ENCODE results near the gene RHBDL1. TPM values are rescaled to one million over a fixed set of nuclear protein-coding genes. Genes with fewer than 3 reads are reported as not detected.

The RHBDL1 gene
- total RNA-seq, 1 donor from 2014 or later, result 3.0 TPM

GRCh38 chr16:705431-706188, 30.1 kb downstream of the RHBDL1 start, which contains the start of gene FBXL16:
Gene FBXL16 (minus strand): TSS chr16:705801. CDS start chr16:697405, 8,396 bp downstream.
- Mint-ChIP-seq H3K27ac (ENCODE audit: unreplicated experiment) (no peak within 1 kb of the TSS), H3K9me3 (ENCODE audit: low read depth) (no peaks in the 10 kb centered on the region), H3K36me3 (ENCODE audit: low read depth) (peaks cover 1% of the 10 kb centered on the region), H3K4me3 (ENCODE audit: unreplicated experiment) (peak within 1 kb of the TSS; percentile 22), H3K4me1 (ENCODE audit: low read depth) (peaks cover 6% of the 10 kb centered on the region), H3K27me3 (ENCODE audit: low read depth) (peaks cover 43% of the 10 kb centered on the region)
- no peak for DNase-seq (ENCODE audit: low spot score)
- no peak for TF ChIP-seq CTCF (IDR thresholded peaks at IDR 0.05)

- no peak for TF ChIP-seq CTCF (IDR thresholded peaks at IDR 0.05)
- H3K27ac Mint-ChIP-seq (ENCODE audit: unreplicated experiment), result no peak overlapping the region
- peaks cover 1% of the 10 kb centered on the region for H3K36me3 Mint-ChIP-seq (ENCODE audit: low read depth)
- no peaks in the 10 kb centered on the region for H3K9me3 Mint-ChIP-seq (ENCODE audit: low read depth)
- H3K4me1 Mint-ChIP-seq (ENCODE audit: low read depth), result peaks cover 6% of the 10 kb centered on the region
- DNase-seq (ENCODE audit: low spot score), result no peak
- H3K4me3 Mint-ChIP-seq (ENCODE audit: unreplicated experiment), result peak overlapping the region; percentile 22
- H3K27me3 Mint-ChIP-seq (ENCODE audit: low read depth), result peaks cover 43% of the 10 kb centered on the region
Observed at GRCh38 chr16:706189-707061, 31.0 kb downstream of the RHBDL1 start.

- Mint-ChIP-seq H3K27ac (ENCODE audit: unreplicated experiment) (no peak overlapping the region), H3K4me1 (ENCODE audit: low read depth) (peaks cover 6% of the 10 kb centered on the region), H3K27me3 (ENCODE audit: low read depth) (peaks cover 37% of the 10 kb centered on the region), H3K36me3 (ENCODE audit: low read depth) (peaks cover 1% of the 10 kb centered on the region), H3K4me3 (ENCODE audit: unreplicated experiment) (no peak overlapping the region), H3K9me3 (ENCODE audit: low read depth) (no peaks in the 10 kb centered on the region)
- no peak for DNase-seq (ENCODE audit: low spot score)
- no peak for TF ChIP-seq CTCF (IDR thresholded peaks at IDR 0.05)
Observed at GRCh38 chr16:707062-707538, 31.6 kb downstream of the RHBDL1 start.

- peaks cover 12% of the 10 kb centered on the region for H3K4me1 Mint-ChIP-seq (ENCODE audit: low read depth)
- H3K27ac Mint-ChIP-seq (ENCODE audit: unreplicated experiment), result no peak overlapping the region
- H3K9me3 Mint-ChIP-seq (ENCODE audit: low read depth), result no peaks in the 10 kb centered on the region
- no peak overlapping the region for H3K4me3 Mint-ChIP-seq (ENCODE audit: unreplicated experiment)
- peaks cover 29% of the 10 kb centered on the region for H3K27me3 Mint-ChIP-seq (ENCODE audit: low read depth)
- no peaks in the 10 kb centered on the region for H3K36me3 Mint-ChIP-seq (ENCODE audit: low read depth)
- no peak for TF ChIP-seq CTCF (IDR thresholded peaks at IDR 0.05)
- no peak for DNase-seq (ENCODE audit: low spot score)
Observed at GRCh38 chr16:708019-708418, 32.5 kb downstream of the RHBDL1 start.

GRCh38 chr16:708959-709358, 33.5 kb downstream of the RHBDL1 start:
- Mint-ChIP-seq H3K4me3 (ENCODE audit: unreplicated experiment) (no peak overlapping the region), H3K27me3 (ENCODE audit: low read depth) (peaks cover 24% of the 10 kb centered on the region), H3K27ac (ENCODE audit: unreplicated experiment) (no peak overlapping the region), H3K36me3 (ENCODE audit: low read depth) (no peaks in the 10 kb centered on the region), H3K9me3 (ENCODE audit: low read depth) (no peaks in the 10 kb centered on the region), H3K4me1 (ENCODE audit: low read depth) (peaks cover 12% of the 10 kb centered on the region)
- DNase-seq (ENCODE audit: low spot score), result no peak
- TF ChIP-seq CTCF (IDR thresholded peaks at IDR 0.05), result no peak
